Fibroblast of villous mesenchyme (primary cell): ENCODE measurements around the gene ZFAND3. TPM values are rescaled to one million over a fixed set of nuclear protein-coding genes. Genes with fewer than 3 reads are reported as not detected.

Experiments used
- DNase-seq: peaks from one replicate; pipeline ENCODE4 v3.0.0-alpha.2; 2010; ENCODE audit warnings: low read depth
- H3K4me3 ChIP-seq: 2 replicates; pipeline ENCODE4 v1.5.1; 2011; ENCODE audit warnings: low read depth, mild to moderate bottlenecking, low read length
- total RNA-seq: library from RNA; depleted of rRNA; stranded (reverse); fragments of >200 nt; gene quantifications from 2 replicates; pipeline ENCODE4 v1.2.3, GENCODE V29; 2012
- TF ChIP-seq, protein P1 (sequence below): IDR thresholded peaks from 2 replicates; pipeline ENCODE4 v1.5.1; 2012; ENCODE audit warnings: low read depth, mild to moderate bottlenecking, low read length; ENCODE audit not compliant: insufficient read depth

ZFAND3 gene
- total RNA-seq, 1 donor: 20.3 TPM

DNA sequence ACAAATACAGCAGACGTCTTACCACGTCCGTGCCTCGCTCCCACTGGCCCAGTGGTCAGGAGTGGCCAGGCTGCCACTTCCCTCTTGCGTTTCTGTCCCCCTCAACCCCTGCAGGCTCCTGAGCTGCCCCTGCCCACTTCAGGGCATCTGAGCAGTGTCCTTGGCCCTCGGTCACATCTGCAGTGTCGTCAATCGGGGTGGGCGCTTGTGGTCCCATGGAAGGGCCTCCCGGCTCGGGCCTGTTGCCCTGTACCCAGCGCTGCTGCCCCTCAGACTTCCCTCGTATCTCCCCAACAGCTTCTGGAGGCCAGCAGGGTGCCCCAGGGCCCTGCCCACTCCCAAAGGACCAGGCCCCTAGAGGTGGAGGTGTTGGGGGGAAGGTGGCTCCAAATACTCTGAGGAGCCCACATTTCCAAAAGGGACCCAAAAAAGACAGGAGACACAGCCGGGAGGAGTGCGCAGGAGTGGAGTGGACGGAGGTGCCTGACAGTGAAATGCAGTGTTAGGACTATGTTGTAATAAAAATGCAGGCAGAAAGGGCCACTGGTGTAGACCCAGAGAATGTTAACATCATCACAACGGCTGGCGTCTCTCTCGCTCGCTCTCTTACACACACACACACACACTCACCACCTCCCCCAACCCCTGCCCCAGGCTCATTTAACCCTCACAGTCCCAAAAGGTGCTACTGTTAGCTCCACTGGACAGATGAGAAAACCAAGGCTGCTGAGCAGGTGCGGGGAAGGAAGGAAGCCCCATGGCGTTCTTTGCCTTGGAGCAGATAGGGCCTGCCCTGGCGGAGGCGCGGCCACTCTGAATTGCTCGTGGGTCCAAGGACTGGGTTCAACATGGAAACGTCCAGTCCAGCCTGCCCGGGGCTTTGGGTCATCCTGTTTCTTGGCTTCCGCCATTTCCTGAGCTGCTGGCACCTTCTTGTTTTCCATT, 343.9 kb downstream of the ZFAND3 start:
- no peak for DNase-seq
- no peak overlapping the region for H3K4me3 ChIP-seq
- TF ChIP-seq, protein P1, sequence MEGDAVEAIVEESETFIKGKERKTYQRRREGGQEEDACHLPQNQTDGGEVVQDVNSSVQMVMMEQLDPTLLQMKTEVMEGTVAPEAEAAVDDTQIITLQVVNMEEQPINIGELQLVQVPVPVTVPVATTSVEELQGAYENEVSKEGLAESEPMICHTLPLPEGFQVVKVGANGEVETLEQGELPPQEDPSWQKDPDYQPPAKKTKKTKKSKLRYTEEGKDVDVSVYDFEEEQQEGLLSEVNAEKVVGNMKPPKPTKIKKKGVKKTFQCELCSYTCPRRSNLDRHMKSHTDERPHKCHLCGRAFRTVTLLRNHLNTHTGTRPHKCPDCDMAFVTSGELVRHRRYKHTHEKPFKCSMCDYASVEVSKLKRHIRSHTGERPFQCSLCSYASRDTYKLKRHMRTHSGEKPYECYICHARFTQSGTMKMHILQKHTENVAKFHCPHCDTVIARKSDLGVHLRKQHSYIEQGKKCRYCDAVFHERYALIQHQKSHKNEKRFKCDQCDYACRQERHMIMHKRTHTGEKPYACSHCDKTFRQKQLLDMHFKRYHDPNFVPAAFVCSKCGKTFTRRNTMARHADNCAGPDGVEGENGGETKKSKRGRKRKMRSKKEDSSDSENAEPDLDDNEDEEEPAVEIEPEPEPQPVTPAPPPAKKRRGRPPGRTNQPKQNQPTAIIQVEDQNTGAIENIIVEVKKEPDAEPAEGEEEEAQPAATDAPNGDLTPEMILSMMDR: no peak

DNA sequence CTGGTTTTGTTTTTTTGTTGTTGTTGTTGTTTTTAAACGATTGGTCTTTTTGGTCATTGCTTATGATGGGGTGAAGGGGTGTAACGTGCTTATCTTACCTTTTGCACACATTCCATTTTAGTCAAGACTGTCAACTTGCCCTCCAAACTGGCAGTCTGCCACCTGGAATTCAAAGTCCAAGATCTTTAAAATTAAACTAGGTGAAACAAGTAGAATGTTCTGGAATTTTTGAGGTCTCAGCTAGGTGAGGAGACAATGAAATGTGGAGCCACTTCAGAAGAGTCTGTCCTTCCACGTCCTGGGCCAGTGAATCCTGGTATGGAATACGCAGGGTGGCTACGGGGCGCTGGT, 344.6 kb downstream of the ZFAND3 start:
- TF ChIP-seq, protein P1: no peak
- H3K4me3 ChIP-seq: no peak overlapping the region
- no peak for DNase-seq

DNA sequence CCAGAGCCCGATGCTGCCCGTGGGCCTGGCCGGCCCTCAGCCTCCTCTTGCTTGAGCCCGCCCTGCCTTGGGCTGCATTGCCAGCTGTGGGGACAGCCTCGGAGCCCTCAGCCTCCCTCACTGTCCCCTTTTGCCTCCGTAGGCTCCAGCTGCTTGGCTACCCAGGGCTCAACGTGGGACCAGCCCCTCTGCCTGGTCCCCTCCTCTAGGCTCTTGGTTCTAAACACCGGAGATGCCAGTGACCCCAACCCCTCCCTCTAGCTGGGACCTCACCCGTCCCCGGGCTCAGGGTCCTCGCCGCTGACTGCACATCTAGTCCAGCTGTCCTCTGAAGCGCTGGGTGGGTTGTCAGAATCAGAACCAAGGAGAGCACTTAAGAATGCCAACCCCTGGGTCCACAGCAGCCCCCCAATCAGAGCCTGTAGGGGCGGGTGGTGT, 345.2 kb downstream of the ZFAND3 start:
- DNase-seq: no peak
- no peak overlapping the region for H3K4me3 ChIP-seq
- TF ChIP-seq, protein P1: no peak

DNA sequence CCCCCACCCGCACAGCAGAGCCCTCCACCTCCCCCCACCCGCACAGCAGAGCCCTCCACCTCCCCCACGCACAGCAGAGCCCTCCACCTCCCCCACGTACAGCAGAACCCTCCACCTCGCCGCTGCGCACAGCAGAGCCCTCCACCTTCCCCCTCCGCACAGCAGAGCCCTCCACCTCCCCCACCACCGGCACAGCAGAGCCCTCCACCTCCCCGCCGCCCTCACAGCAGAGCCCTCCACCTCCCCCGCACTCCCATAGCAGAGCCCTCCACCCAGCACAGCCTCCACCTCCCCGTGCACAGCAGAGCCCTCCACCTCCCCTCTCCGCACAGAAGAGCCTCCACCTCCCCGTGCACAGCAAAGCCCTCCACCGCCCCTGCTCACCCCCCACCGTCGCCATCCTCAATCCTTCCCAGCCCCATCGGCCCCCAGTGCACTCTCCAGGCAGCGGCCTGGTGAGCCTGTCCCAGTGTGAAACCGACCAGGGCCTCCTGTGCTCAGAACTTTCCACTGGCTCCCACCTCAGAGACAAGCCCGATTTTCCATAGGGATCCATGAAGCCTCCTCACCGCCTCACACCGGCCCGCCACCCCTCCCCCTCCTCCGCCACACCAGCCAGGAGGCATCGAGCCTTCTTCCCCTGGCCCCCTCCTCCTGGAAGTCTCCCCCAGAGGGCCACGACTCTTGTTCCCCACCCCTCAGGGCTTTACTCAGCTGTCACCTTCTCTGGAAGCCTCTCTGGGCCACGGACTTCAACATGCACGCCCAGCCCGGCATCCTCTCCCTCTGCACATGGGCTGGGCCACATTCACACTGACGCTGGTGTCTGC, 347.1 kb downstream of the ZFAND3 start:
- no peak overlapping the region for H3K4me3 ChIP-seq
- TF ChIP-seq, protein P1: no peak
- DNase-seq: no peak

DNA sequence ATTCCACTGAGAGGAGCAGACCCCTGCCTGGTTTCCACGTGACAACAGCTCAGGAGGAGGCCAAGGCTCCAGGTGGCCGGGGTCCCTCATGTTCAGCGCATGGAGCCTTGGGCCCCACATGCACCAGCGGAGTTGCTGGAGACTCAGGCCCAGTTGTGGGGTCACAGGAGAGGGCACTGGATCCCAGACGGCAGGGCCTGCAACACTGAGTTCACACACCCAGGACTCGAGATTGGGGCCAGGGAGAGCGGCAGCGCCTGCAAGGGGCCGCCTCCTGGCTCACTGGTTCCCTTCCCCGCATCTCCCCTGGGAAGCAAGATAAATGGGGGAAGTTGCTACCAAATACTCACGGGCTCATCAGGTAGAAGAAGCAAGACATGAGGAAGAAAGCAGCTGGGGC, 348.1 kb downstream of the ZFAND3 start:
- TF ChIP-seq, protein P1: no peak
- no peak for DNase-seq
- no peak overlapping the region for H3K4me3 ChIP-seq

DNA sequence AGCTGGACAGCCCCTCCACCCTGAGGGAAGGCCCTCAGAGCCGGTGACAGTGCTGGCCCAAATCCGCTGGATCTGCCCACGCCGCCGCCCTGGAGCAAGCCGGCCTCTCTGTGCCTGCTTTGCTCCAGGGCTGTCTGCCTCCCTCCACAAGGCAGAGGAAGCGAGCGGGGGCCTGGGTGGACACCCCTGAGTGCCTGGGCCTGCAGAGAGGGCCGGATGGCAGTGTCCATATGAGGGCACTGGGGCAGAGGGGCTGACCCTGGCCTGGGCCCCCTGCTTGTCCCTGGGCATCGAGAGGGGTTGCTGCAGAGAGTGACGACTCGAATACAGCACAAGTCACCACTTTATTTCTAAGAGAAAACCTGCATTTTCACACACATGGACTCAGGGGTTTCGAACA, 348.6 kb downstream of the ZFAND3 start:
- H3K4me3 ChIP-seq: no peak overlapping the region
- TF ChIP-seq, protein P1: no peak
- no peak for DNase-seq
